Smooth muscle cell (in vitro differentiated cells): ENCODE data around the gene LIPT1. TPM values are rescaled to one million over a fixed set of nuclear protein-coding genes. Genes with fewer than 3 reads are reported as not detected.
"Not testable (repeated sequence)": the region's sequence is repeated elsewhere in the genome, so short reads cannot be mapped to it uniquely, and the experiment has no call there.

ENCODE experiments used
- DNase-seq: peaks from one replicate; lab custom pipeline; 2025; ENCODE audit not compliant: unreplicated experiment; lab: John Stamatoyannopoulos, UW
- H2AFZ ChIP-seq: fragments of 200-600 bp; sonication (generic); 2 replicates; pipeline ENCODE4 v1.6.0; 2016; ENCODE audit warnings: antibody characterized with exemption, low read depth, mild to moderate bottlenecking
- H3F3A ChIP-seq: fragments of 200-600 bp; sonication (generic); 2 replicates; pipeline ENCODE4 v1.6.0; 2017; ENCODE audit warnings: antibody characterized with exemption, low read depth
- H3K27ac ChIP-seq: fragments of 200-600 bp; sonication (generic); 2 replicates; pipeline ENCODE4 v1.5.1; 2016; ENCODE audit warnings: low read depth, mild to moderate bottlenecking
- H3K27me3 ChIP-seq: fragments of 200-600 bp; sonication (generic); 2 replicates; pipeline ENCODE4 v1.6.1; 2016; ENCODE audit warnings: low read depth, mild to moderate bottlenecking
- H3K36me3 ChIP-seq: fragments of 200-600 bp; sonication (generic); 2 replicates; pipeline ENCODE4 v1.5.1; 2016; ENCODE audit warnings: low read depth
- H3K4me1 ChIP-seq: fragments of 200-600 bp; sonication (generic); 2 replicates; pipeline ENCODE4 v1.5.1; 2016; ENCODE audit warnings: low read depth
- H3K4me2 ChIP-seq: fragments of 200-600 bp; sonication (generic); 2 replicates; pipeline ENCODE4 v1.6.0; 2016; ENCODE audit warnings: mild to moderate bottlenecking
- H3K4me3 ChIP-seq: fragments of 200-600 bp; sonication (generic); 2 replicates; pipeline ENCODE4 v1.5.1; 2016; ENCODE audit warnings: mild to moderate bottlenecking
- H3K79me2 ChIP-seq: fragments of 200-600 bp; sonication (generic); 2 replicates; pipeline ENCODE4 v1.6.0; 2016; ENCODE audit warnings: low read depth, mild to moderate bottlenecking
- H3K9ac ChIP-seq: fragments of 200-600 bp; sonication (generic); 2 replicates; pipeline ENCODE4 v1.6.0; 2016; ENCODE audit warnings: low read depth
- H3K9me3 ChIP-seq: fragments of 200-600 bp; sonication (generic); replicated peaks from 2 replicates; pipeline ENCODE4 v1.5.1; 2016; ENCODE audit warnings: low read depth
- H4K20me1 ChIP-seq: fragments of 200-600 bp; sonication (generic); 2 replicates; pipeline ENCODE4 v1.6.0; 2016; ENCODE audit warnings: low read depth
- WGBS: methylation state at CpG from one replicate; pipeline ENCODE4 v1.1.7; 2016; ENCODE audit warnings: low lambda C conversion rate; 5-methylcytosine and 5-hydroxymethylcytosine counted together
- polyA plus RNA-seq: library from polyadenylated mRNA; unstranded; fragments of >200 nt; fragmentation: Nextera tagmentation; extraction: Ambion mirVana; gene quantifications from 2 replicates; pipeline ENCODE4 v1.2.1, GENCODE V29; 2016
- total RNA-seq: library from RNA; depleted of rRNA; stranded (reverse); fragments of >200 nt; gene quantifications from 2 replicates; pipeline ENCODE4 v1.2.3, GENCODE V29; 2014
- TF ChIP-seq, protein P1 (sequence below): fragments of 200-600 bp; sonication (generic); IDR thresholded peaks from 2 replicates; pipeline ENCODE4 v1.5.1; 2017; ENCODE audit warnings: borderline replicate concordance, mild to moderate bottlenecking, antibody characterized with exemption; ENCODE audit not compliant: insufficient read depth, poor library complexity, severe bottlenecking

Gene LIPT1
- total and polyA plus RNA-seq, 2 experiments from 2014 or later = 1.5 to 3.0 TPM

DNA sequence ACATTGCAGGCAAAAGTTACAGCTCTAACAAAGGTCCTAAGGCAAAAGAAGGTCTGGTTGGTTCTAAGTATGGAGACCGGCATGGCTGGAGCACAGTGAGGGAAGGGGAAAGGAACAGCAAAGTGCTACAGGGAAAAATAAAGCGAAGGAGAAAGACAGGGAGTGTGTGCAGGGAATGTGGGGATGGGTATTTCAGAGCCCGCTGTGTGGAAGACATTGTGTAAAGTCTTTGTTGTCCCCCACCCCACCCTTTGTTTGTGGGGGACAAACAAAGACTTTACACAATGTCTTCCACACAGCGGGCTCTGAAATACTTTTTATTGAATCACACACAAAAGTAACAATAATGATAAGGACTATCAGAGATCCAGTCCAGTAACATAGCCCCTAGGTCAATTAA is 42.1 kb upstream of the LIPT1 start:
- TF ChIP-seq, protein P1, sequence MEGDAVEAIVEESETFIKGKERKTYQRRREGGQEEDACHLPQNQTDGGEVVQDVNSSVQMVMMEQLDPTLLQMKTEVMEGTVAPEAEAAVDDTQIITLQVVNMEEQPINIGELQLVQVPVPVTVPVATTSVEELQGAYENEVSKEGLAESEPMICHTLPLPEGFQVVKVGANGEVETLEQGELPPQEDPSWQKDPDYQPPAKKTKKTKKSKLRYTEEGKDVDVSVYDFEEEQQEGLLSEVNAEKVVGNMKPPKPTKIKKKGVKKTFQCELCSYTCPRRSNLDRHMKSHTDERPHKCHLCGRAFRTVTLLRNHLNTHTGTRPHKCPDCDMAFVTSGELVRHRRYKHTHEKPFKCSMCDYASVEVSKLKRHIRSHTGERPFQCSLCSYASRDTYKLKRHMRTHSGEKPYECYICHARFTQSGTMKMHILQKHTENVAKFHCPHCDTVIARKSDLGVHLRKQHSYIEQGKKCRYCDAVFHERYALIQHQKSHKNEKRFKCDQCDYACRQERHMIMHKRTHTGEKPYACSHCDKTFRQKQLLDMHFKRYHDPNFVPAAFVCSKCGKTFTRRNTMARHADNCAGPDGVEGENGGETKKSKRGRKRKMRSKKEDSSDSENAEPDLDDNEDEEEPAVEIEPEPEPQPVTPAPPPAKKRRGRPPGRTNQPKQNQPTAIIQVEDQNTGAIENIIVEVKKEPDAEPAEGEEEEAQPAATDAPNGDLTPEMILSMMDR = no peak
- Histone ChIP-seq H3K9me3 (no peaks in the 10 kb centered on the region), H3K9ac (no peak overlapping the region), H2AFZ (no peak overlapping the region), H3K4me3 (no peak overlapping the region), H3K27ac (no peak overlapping the region), H3K4me1 (no peaks in the 10 kb centered on the region), H3K4me2 (no peak overlapping the region), H4K20me1 (no peaks in the 10 kb centered on the region), H3K36me3 (no peaks in the 10 kb centered on the region), H3F3A (no peaks in the 10 kb centered on the region), H3K79me2 (no peaks in the 10 kb centered on the region), H3K27me3 (no peaks in the 10 kb centered on the region)
- 90% methylated on average over 4 of the region's 4 CpGs for WGBS
- DNase-seq = no peak

DNA sequence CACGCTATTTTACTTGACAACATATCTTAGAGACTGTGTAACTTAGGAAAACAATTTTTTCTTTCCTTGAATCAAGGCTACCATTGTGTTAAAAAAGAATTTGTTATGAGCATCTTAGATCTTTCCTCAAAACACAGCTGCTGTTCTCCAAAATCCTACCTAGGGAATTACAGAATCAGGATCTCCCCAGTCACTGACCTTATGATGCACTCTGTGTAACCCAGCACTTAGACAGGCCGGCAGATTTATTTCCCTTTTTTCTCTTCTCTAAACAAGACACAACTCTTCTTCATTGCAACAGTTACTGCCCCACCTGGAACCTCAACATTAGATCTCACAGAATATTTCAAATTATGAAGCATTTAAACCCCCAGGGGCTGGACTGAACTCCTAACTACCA is 26.8 kb upstream of the LIPT1 start:
- Histone ChIP-seq H3K4me3 (no peak overlapping the region), H3K4me1 (no peaks in the 10 kb centered on the region), H3K9ac (no peak overlapping the region), H3F3A (no peaks in the 10 kb centered on the region), H3K27ac (no peak overlapping the region), H2AFZ (no peak overlapping the region), H3K4me2 (no peak overlapping the region), H4K20me1 (no peaks in the 10 kb centered on the region), H3K36me3 (no peaks in the 10 kb centered on the region), H3K27me3 (no peaks in the 10 kb centered on the region), H3K79me2 (no peaks in the 10 kb centered on the region), H3K9me3 (no peaks in the 10 kb centered on the region)
- TF ChIP-seq, protein P1 = no peak
- DNase-seq = no peak
- WGBS = 97% methylated on average over 2 of the region's 2 CpGs

DNA sequence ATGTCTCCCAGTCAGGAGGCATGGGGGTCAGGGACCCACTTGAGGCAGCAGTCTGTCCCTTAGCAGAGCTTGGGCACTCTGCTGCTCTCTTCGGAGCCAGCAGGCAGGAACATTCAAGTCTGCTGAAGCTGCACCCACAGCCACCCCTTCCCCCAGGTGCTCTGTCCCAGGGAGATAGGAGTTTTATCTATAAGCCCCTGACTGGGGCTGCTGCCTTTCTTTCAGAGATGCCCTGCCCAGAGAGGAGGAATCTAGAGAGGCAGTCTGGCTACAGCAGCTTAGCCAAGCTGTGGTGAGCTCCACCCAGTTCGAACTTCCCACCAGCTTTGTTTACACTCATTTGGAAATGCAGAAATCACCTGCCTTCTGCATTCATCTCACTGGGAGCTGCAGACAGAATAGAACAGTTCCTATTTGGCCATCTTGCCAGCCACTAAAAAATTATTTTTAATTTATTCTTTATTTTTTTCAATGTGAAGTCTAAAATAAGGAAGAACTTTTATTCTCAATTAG is 19.7 kb upstream of the LIPT1 start:
- H3K9me3 ChIP-seq, H3K4me3 ChIP-seq, H3K27me3 ChIP-seq, H4K20me1 ChIP-seq, H3K79me2 ChIP-seq, DNase-seq, H2AFZ ChIP-seq, H3F3A ChIP-seq, H3K9ac ChIP-seq, H3K36me3 ChIP-seq, H3K4me1 ChIP-seq, H3K4me2 ChIP-seq, H3K27ac ChIP-seq: not testable (repeated sequence)
- WGBS = 98% methylated on average over 2 of the region's 2 CpGs

DNA sequence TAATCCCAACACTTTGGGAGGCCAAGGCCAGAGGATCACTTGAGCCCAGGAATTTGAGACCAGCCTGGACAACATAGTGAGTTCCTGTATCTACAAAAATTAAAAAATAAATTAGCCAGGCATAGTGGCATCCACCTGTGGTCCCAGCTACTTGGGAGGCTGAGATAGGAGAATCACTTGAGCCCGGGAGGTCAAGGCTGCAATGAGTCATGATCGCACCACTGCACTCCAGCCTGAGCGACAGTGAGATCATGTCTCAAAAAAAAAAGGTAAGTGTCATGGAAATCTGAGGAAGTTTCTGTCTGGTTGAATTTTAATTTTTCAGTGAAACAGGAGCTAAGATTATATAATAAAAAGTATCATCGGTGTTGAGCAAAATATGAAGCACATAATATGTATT is 15.8 kb upstream of the LIPT1 start:
- H3K9ac ChIP-seq = no peak overlapping the region
- no peaks in the 10 kb centered on the region for H3K36me3 ChIP-seq
- H3K27me3 ChIP-seq = no peaks in the 10 kb centered on the region
- DNase-seq = no peak
- no peak overlapping the region for H3K4me3 ChIP-seq
- no peak overlapping the region for H3K27ac ChIP-seq
- H4K20me1 ChIP-seq = no peaks in the 10 kb centered on the region
- TF ChIP-seq, protein P1 = no peak
- H3F3A ChIP-seq = no peaks in the 10 kb centered on the region
- no peaks in the 10 kb centered on the region for H3K79me2 ChIP-seq
- 93% methylated on average over 4 of the region's 4 CpGs for WGBS
- peaks cover 13% of the 10 kb centered on the region for H3K4me1 ChIP-seq
- no peaks in the 10 kb centered on the region for H3K9me3 ChIP-seq
- no peak overlapping the region for H3K4me2 ChIP-seq
- H2AFZ ChIP-seq = no peak overlapping the region
